ENCODE results near the gene PLCL1. TPM values are rescaled to one million over a fixed set of nuclear protein-coding genes. Genes with fewer than 3 reads are reported as not detected.

PLCL1 gene
- total RNA-seq, 3 donors from 2014 or later (not counting 1 experiment from before 2014, with no cell fraction given), result 0.86 to 2.8 (median 1.1) TPM

DNA sequence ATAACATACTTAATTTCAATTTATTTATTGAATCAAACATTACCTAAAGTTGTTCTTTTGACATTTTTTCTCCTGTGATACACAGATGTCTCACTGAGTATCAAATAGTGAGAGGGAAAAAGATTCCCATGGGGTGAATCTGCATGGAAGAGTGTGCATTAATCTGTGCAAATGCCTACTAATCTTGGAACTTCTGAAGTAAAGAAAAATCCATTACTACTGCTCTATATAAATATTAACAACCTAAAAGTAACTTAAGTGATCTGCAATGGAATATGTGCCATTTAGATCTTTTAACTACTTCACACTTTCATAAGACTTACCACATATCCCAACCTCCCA, 125.5 kb downstream of the PLCL1 start:
- DNase-seq, result no peak
- peaks cover 0 to 3% of the 10 kb centered on the region in 2 donors for H3K9me3 Mint-ChIP-seq
- intact Hi-C loops (cut with micrococcal nuclease), result no loop called here
- H3K4me3 ChIP-seq (ENCODE audit: low read length), result no peak overlapping the region
- H3K36me3 Mint-ChIP-seq, result no peaks in the 10 kb centered on the region
- H3K4me1 Mint-ChIP-seq, result no peaks in the 10 kb centered on the region
- no peaks in the 10 kb centered on the region for H3K27me3 Mint-ChIP-seq (ENCODE audit: low read depth in 2 of 2)
- no peak overlapping the region for H3K4me3 Mint-ChIP-seq
- no peaks in the 10 kb centered on the region for H3K9me3 ChIP-seq (ENCODE audit: control insufficient read depth, insufficient read depth, low read length)
- H3K27me3 ChIP-seq (ENCODE audit: control insufficient read depth, insufficient read depth, low read length), result no peaks in the 10 kb centered on the region
- no peak for ATAC-seq
- H3K27ac Mint-ChIP-seq, result no peak overlapping the region
- H3K27ac ChIP-seq (ENCODE audit: low read length), result no peak overlapping the region
- no peaks in the 10 kb centered on the region for H3K4me1 ChIP-seq (ENCODE audit: control insufficient read depth, insufficient read depth, low read length)
- no peaks in the 10 kb centered on the region for H3K36me3 ChIP-seq (ENCODE audit: control insufficient read depth, insufficient read depth, low read length)
- TF ChIP-seq, protein P1, sequence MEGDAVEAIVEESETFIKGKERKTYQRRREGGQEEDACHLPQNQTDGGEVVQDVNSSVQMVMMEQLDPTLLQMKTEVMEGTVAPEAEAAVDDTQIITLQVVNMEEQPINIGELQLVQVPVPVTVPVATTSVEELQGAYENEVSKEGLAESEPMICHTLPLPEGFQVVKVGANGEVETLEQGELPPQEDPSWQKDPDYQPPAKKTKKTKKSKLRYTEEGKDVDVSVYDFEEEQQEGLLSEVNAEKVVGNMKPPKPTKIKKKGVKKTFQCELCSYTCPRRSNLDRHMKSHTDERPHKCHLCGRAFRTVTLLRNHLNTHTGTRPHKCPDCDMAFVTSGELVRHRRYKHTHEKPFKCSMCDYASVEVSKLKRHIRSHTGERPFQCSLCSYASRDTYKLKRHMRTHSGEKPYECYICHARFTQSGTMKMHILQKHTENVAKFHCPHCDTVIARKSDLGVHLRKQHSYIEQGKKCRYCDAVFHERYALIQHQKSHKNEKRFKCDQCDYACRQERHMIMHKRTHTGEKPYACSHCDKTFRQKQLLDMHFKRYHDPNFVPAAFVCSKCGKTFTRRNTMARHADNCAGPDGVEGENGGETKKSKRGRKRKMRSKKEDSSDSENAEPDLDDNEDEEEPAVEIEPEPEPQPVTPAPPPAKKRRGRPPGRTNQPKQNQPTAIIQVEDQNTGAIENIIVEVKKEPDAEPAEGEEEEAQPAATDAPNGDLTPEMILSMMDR (IDR thresholded peaks at IDR 0.05), result no peak

DNA sequence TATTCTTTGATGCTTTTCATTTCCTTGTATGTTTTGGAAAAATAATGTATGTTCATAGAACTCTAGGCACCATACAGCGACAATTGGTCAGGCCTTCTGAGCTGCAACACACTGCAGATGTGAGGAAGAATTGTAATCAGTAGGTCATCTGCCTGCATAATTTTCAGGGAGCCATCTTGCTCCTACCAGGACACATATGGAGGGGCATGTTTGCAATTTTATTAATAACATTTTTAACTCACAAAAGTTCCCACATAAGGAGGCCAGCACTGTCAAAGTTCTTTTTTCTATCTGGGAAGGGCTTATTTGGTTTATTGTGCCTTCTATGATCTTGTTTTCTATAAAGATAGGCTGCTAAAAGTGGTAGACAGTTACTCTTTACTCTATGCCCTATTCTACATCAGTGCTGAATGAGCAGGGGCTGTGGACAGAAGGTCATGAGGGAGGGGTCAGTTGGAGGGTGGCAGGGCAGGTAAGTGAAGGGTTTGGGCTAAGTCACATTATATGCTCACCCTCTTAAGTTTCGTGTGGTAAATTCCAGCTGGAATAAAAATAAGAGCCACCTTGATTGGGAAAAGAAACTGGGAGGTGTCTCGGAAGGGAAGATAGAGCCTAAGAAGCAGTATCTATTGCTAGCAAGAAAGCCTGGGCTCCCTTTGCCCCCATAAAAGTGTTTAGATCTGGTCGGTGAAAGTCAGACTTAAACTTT, 126.3 kb downstream of the PLCL1 start:
- no peaks in the 10 kb centered on the region for H3K9me3 ChIP-seq (ENCODE audit: control insufficient read depth, insufficient read depth, low read length)
- no peak overlapping the region for H3K27ac ChIP-seq (ENCODE audit: low read length)
- Mint-ChIP-seq H3K27ac (no peak overlapping the region), H3K36me3 (no peaks in the 10 kb centered on the region), H3K9me3 (peaks cover 0 to 1% of the 10 kb centered on the region in 2 donors), H3K27me3 (ENCODE audit: low read depth in 2 of 2) (no peaks in the 10 kb centered on the region), H3K4me3 (no peak overlapping the region), H3K4me1 (no peaks in the 10 kb centered on the region)
- ATAC-seq (no peak), DNase-seq (no peak)
- no peaks in the 10 kb centered on the region for H3K4me1 ChIP-seq (ENCODE audit: control insufficient read depth, insufficient read depth, low read length)
- H3K27me3 ChIP-seq (ENCODE audit: control insufficient read depth, insufficient read depth, low read length), result no peaks in the 10 kb centered on the region
- H3K4me3 ChIP-seq (ENCODE audit: low read length), result no peak overlapping the region
- TF ChIP-seq, protein P1 (IDR thresholded peaks at IDR 0.05), result no peak
- 81% methylated on average over 4 of the region's 4 CpGs for WGBS (ENCODE audit: insufficient coverage)
- no peaks in the 10 kb centered on the region for H3K36me3 ChIP-seq (ENCODE audit: control insufficient read depth, insufficient read depth, low read length)
- intact Hi-C loops (cut with micrococcal nuclease), result no loop called here

DNA sequence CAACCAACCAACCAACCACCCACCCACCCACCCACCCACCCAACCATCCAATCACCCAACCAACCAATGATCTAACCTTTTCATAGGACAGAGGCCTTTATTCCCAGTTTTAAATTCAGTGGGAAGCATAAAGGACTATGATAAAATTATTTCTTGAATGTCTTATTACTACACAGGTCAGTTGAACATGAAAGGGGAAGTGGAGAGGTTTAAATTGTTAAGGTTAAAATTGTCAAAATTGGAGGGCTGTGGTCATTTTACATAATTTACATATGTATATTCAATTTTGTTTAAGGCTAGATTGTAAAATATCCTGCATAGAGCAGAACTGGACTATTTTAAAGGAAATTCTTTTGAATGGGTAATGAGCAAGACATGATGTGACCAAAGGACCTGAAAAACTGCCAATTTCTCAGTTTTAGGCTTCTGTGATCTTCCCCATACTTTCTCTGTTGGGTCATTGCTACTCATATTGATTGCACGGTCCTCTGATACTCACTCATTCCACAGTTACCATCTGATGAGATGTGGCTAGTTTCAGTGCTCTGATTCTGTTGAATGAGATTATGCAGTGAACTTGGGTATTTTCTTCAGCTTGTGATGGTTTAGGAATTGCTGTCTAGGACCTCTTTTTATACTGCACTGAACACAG, 127.4 kb downstream of the PLCL1 start:
- no peak overlapping the region for H3K27ac ChIP-seq (ENCODE audit: low read length)
- no peak overlapping the region for H3K4me3 Mint-ChIP-seq
- H3K27me3 ChIP-seq (ENCODE audit: control insufficient read depth, insufficient read depth, low read length), result no peaks in the 10 kb centered on the region
- H3K9me3 Mint-ChIP-seq, result no peaks in the 10 kb centered on the region
- intact Hi-C loops (cut with micrococcal nuclease), result no loop called here
- H3K9me3 ChIP-seq (ENCODE audit: control insufficient read depth, insufficient read depth, low read length), result no peaks in the 10 kb centered on the region
- TF ChIP-seq, protein P1 (IDR thresholded peaks at IDR 0.05), result no peak
- ATAC-seq (no peak), DNase-seq (no peak)
- peaks cover 0 to 3% of the 10 kb centered on the region in 2 donors for H3K27me3 Mint-ChIP-seq (ENCODE audit: low read depth in 2 of 2)
- no CpG with 5 or more reads among the region's 1 CpG for WGBS (ENCODE audit: insufficient coverage)
- no peaks in the 10 kb centered on the region for H3K36me3 ChIP-seq (ENCODE audit: control insufficient read depth, insufficient read depth, low read length)
- no peak overlapping the region for H3K4me3 ChIP-seq (ENCODE audit: low read length)
- no peaks in the 10 kb centered on the region for H3K4me1 ChIP-seq (ENCODE audit: control insufficient read depth, insufficient read depth, low read length)
- no peak overlapping the region for H3K27ac Mint-ChIP-seq
- H3K4me1 Mint-ChIP-seq, result no peaks in the 10 kb centered on the region
- no peaks in the 10 kb centered on the region for H3K36me3 Mint-ChIP-seq
